NK-92 (cell line): ENCODE measurements around the gene GLB1L2.

Source experiments
- DNase-seq: peaks from one replicate; lab custom pipeline; 2025; ENCODE audit not compliant: unreplicated experiment; lab: John Stamatoyannopoulos, UW

Gene GLB1L2

DNA sequence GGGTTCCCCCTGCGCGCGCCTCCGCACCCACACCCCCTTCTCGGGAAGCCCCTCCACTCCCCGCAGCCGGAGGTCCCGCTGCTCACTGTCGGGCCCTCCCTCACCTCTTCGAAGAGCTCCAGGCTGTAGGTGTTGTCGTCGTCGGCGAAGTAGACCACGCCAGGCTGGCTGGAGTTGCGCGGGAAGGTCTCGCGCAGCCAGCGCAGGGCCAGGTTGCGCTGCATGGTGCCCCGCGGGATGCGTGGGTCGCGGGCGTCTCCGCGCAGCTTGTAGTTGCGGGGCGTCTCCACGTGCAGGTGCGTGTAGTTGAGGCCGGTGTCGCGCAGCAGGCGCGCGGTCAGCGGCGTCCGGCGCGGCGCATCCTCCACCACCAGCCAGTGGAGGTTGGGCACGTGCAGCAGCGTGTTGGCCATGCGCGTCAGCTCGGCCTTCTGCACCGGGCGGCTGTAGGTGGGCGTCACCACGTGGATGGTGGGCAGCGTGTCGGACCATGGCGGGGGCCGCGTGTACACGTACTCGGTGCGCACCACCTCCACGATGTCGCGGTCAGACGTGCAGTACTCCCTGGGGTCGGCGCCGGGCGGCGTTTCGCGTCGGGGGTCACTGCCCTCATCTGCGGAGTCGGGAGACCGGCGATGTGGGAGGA, 51.9 kb downstream of the GLB1L2 start:
- no peak for DNase-seq

DNA sequence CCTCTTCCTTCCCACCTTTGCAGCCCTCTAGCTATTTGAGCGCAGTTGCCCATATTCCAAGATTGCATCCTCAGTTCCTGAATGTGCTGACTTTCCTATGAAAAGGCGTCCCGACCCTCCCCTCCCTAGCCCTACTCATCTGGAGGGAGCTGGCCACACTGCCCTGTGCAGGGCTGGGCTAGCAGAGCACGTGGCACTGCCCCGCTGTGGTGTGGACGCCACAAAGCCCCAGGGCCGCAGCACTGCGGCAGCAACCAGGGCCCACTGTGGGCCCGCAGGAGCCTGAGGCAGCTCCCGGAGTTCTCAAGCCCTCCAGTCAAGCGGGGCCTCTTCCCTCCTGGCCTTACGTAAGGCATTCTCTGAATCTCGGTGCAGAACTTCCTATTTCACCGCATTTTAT, 52.6 kb downstream of the GLB1L2 start:
- no peak for DNase-seq

DNA sequence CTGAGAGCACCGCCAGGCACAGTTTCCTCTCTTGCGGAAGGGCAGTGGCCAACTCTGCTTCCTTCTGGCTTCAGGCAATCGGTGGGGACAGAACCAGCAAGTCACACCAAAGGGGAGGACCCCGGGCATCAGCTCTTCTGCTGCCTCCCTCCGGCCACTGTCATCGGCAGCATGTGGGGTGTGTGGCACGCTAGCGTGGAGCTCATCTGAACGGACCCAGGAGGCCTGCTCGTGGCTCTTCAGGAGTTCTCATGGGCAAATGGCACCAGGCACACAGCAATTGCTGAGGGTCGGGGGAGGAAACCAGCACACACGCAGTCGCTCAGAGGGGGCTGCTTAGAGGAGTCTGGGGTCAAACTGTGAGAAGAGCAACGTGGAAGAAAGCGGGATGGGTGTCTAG, 53.4 kb downstream of the GLB1L2 start:
- no peak for DNase-seq

DNA sequence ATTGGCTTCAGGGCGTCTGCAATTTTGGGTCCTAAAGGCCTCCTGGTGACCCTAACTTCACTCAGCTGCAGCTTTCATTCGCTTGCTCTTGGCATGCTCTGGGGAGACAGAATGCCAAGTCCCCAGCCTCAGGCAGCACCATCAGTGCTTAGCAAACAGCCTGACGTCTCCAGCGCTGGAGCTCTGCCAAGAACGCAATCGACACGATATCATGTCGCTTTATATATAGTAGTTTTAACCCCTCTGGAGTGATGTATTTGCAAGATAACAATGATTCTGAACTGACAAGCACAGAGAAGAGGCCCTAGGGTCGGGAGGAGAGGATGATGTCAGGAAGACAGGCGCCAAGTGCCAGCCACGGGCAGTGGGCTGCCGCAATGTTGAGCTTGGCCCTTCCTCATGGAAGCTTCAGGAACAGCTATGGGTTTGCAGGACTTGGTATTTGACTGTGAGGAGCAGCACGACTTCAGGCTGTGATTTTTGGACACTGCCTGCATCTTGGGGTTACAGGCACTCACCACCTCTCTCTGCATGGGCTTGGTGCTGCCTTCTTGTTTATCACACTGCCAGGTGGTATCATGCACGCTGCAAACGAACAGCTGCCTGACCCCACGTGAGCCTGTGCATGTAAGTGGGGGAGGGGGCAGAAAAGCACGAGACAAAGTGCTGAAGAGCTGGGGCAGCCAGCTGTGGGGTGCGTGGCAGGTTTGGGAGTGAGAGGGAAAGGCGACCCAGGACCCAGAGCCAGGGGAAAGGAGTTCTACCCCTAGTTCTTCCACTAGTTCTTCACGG, 54.2 kb downstream of the GLB1L2 start:
- DNase-seq = no peak

DNA sequence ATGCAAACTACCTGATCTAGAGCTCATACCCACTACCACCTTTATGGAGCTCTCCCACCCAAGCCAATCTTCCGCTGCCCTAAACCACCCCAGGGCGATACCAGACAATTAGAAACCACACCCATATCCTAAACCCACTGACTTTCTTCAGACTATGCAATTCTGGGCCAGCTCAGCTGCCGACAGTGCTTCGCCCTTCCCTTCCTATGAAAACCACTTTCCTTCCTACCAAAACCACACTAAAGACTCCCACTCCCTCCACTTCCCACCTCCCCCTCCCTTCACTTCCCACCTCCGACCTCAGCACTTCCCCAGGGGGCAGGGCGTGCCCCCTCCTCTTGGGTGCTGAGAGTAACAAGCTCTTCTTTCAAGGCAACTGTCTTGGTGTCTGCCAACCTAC, 55.2 kb downstream of the GLB1L2 start:
- DNase-seq = no peak

DNA sequence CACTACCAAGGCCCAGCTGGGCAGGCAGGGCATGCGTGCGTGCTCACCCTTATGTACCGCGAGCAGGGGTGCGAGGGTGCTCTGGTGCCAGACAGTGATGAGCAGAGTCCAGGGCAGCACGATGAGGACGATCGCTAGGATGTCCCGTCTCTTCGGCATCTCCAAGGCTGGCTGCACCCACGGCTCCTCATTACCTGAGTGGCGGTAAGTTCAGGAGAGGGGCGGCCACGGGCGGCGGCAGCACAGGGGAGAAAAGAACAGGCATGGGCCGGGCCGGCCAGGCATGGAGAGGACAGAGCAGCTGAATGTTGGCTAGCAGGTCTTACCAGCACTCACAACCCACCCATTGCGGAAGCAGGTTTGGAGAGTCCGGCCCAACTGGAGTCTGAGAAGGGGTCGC, 55.7 kb downstream of the GLB1L2 start:
- DNase-seq = no peak

DNA sequence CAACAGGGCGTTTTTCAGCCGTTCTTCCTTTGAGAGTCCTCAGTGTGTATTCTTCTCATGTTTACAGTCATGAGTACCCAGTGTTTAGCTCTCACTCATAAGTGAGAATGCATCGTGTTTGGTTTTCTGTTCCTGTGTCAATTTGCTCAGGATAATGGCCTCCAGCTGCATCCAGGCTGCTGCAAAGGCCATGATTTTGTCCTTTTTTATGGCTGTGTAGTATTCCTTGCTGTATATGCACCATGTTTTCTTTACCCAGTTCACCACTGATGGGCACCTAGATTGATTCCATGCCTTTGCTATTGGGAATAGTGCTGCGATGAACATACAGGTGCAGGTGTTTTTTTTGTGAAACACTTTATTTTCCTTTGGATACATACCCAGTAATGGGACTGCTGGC, 56.8 kb downstream of the GLB1L2 start:
- no peak for DNase-seq

DNA sequence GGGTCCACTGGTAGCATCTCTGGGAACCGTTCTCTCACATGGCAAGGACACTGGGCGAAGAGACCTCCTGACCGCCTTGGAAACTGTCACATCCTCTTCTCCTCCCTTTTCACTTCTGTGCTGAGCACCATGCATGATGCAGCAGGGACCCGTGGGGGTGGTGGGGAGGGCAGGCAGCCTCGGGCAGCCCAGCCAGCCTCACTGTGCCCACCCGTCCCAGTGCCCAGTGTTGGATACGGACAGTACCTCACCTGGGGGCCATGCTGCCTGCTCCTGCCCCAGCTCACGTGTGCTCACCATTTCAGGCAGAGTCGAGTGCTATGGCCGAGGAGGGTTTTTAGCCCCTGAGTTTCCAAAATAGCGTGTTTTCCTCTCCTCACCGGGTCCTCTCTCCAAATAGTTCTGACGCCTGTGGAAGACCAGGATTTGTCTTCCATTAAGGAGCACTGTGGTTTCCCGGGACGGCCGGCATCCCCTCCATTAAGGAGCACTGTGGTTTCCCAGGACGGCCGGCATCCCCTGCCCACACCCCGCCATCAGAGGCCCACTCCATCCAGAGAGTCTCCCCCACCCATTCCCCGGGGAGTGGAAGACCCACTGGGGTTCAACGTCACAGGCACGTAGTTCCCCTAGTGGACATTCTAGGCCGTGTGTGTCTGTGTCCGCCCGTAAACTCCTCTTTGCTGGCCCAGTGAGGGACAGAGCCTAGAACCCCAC, 57.8 kb downstream of the GLB1L2 start:
- no peak for DNase-seq

DNA sequence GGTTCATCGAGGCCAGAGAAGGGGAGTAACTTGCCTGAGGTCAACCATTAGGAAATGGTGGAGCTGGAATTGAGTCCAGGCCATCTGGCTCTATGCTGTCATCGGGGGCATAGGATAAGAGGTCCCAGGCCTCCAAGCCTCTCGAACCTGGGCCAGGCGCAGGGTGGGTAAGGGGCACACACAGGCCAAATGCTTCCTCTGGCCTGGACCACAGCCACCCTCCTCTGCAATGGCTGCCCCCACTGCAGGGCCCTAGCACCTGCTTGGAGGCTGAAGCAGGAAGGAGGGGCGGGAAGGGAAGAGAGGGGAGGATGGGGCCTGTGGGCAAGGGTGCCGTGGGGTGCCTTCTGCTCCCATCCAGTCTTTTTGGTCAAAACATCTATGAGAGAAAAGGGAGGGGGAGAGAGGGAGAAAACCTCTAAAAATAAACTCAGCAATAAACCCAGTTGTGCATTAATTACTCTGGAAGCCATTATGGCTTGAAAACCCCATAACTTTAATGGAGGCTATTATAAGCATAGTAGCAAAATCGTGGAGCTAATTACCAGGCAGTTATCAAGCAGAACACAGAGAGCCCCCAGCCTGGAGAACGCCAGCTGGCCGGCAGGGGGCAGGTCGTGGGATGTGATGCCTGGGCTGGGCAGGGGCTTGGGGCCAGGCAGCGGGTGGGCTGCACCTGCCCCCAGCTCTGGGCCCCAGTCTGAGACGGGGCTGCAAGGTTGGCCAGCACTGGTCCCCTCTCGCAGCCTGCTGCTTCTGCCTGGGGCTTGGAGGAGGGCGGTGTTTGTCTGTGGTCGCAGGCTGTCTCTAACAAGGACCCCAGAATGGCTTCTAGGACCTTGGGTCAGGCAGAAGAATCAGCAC, 59.1 kb downstream of the GLB1L2 start:
- no peak for DNase-seq

DNA sequence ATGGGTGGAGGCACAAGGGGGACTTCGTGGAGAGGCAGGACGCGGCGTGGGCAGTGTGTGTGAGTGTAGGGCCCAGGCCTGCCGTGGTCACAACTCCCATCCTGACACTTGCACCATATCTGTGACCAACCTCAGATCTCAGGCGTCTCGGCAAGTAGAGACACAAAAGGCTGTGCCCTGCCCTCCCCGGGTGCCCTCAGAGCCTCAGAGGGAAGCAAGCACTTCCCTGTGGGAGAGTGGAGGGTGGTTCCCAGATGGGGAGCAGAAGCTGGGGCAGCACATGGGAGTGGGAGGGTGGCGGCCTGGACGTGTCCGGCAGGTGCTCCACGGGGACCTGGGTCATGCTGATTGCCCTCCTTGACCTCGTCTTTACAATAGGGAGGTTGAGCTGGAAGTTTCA, 59.9 kb downstream of the GLB1L2 start:
- no peak for DNase-seq

DNA sequence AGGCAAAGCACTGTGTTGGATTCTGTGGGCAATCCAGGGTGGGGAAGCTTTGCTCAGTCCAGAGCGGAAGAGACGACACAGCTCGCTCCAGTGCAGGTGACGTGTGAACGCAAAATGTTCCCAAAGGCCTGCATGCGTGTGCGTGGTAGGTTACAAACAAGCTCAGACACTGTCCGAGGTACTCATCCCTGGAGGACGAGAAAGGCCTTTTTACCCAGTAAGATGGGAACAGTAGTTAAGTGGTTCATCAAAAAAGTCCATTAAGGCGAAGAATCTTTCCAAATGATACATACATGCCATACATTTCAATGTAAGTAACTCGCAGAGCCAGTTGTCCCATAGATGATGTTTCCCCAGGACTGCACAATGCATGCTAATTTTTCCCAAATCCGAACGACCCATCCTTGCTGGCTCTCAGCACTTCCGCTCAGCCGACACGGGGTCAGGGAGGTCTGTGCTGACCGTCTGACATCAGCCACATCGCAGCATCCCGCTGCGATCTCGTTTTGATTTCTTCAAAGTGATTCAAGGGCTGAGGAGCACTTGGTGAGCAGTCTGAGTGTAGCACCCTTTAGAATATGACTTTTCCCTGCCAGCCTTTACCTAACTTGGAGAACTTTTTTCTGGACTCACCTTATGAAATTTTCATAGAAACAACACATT, 61.3 kb downstream of the GLB1L2 start:
- DNase-seq = no peak

DNA sequence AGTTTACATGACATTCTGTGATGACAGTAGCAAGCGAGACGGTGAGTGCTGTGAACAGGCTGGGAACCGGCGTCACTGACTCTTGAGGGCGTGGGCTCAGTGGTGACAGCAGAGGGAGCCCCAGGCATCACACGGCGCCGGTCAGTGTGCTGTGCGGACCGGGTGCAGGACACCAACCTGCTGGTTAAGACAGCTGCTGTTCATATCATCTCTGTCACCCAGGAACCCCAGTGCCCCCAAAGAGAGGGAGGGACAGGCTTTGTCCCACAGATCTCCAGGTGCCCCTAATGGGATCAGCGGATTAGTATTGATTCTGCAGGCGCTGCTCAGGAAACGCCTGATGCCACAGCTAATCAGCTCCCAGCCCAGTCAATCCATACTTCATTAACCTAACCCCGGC, 61.9 kb downstream of the GLB1L2 start:
- no peak for DNase-seq

DNA sequence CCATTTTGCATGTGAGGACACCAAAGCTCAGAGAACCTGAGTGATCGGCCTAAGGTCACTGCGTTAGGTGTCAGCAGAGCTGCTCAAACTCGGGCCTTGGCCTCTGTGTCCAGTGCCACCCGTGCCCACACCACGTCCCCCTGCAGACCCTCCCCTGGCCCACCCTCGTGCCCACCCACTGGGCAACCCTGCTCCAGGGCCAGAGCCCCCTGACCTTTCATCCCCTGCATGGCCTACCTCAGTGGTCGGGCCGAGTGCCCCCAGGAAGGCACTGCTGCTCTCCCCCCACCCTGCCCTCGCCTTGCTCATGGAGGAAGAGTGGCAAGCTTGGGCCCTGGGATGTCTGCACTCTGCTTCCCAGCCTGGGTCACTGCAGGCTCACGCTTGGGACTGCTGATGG, 62.5 kb downstream of the GLB1L2 start:
- no peak for DNase-seq

DNA sequence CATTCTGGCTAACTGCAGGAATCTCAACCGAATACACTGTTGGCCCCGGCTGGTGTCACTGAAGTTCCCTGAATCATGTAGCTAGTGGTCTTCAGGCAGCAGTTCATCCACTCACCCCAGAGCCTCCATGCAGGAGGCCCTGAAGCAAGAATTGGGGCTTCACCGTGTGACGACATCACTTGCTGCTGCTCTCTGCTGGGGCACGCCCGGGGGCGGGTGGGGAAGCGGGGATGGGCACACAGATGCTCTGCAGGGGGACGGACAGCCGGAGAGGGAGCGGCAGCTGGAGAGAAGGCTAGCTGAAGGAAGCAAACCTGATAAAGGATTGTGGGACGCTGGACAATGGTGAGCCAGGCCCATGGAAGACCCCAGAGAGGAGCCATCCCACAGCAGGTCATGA, 63.2 kb downstream of the GLB1L2 start:
- no peak for DNase-seq

DNA sequence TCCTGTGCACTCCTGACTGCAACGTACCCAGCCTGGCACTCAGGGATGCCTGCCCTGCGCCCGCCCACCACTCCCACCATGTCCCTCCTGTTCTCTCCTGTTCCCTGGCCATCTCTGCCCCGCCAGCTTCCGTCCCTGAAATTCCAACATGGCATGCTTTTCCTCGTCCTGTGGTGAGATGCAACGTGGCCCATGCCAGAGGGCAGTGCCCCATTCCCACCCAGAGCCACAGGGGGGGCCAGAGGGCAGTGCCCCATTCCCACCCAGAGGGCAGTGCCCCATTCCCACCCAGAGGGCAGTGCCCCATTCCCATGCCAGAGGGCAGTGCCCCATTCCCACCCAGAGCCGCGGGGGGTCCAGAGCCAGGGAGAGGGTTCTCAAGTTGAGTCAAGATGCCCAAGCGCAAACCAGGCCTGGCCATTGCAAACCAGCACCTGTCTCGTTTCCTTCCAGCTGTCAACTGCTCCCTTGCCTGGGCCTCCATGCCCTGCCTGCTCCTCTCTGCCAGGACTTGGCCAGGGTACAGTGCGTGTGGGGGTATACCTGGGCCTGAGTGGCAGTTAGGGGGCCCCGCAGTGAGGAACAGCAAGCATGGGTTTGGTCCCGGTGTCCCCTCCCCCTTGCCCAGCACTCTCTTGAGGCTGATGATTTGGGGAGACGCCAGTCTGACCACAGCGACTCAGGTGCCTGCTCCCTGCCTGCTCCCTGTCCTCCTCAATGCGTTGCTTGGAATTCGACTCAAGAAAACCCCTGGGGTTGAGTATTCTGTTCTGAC, 65.7 kb downstream of the GLB1L2 start:
- DNase-seq = no peak

DNA sequence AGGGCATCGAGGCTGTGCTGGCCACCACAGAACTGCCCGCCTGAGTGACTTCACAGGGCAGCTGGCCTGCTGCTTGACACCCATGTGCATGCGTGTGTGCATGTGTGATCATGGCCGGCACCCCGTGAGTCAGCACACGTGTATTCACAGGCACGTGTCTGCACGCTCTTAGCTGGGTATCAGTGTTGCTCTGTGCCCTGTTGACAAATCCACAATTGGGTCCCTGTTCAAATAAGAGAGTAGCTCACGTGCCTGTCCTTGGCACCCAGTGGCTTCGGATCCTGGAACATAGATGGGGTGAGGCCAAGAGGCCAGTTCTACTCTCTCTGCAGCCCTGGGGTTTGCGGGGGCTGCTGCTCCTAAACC, 66.3 kb downstream of the GLB1L2 start:
- no peak for DNase-seq

DNA sequence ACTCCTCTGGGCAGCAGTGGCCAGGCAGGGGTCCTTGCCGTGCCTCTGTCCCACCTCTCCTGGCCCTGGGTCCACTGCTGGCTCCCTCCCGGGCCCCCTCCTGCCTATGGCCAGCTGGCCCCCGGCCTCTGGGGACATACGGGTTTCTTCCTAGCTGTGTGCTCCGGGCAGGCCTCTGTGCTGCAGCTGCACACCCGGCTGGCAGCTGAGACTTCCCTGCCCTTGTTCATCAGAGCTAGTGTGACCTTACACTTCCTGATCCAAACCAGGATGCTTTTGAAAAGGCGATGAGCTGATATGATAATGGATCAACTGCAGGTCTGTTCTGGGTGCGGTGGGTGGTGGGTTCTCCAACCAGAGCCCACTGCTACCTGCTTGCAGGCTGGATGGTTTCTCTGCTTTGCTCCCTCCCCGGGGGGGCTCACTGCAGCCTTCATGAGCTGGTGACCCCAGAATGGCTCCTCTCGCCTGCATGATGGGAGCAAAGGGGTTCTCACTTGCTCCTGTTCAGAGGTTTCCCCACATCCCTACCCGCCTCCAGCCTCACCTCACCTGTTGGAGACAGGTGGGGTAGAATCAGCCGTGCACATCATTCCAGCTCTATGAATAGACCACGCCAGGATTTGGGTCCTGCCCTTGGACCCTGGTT, 67.0 kb downstream of the GLB1L2 start:
- no peak for DNase-seq

DNA sequence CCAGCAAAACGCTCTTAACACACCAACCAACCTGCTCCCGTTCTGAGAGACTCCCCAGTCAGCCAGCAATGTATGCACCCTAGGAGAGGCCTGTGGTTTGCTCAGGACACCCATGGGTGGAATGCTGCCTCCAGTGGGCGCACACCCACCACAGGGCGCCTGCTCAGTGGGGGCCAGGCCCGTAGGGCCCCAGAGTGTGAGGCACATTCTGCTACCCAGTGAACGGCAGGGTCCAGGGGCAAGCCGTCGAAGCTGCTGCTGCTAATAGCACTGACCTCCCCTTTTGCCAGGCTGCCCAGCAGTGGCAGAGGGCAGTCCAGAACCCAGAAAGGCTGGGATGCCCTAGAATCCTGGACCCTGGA, 67.5 kb downstream of the GLB1L2 start:
- DNase-seq = no peak

DNA sequence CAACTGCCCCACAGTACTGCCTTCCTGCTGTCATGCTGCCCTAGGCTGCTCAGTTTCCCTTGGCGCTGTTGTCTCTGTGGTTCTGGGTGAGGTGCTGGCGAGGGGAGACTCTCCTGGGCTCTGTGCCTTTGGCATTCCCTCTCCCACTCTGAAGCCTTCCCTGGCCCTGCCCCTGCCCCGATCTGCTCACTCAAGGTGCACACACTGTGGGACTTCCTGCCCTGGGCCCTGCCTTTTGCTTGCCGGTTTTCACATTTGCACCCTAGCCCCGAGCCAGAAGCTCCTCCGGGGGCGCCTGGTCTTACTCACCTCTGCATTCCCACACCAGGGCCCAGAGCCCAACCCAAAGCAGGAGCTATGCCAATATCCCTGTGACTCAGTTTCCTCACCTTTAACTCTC, 68.2 kb downstream of the GLB1L2 start:
- DNase-seq = no peak
